NCI-H2107 treated with DMSO at 0.1 percent for 48 hours (cell line): ENCODE measurements around the gene MCF2L2.
"Not testable (repeated sequence)": the region's sequence is repeated elsewhere in the genome, so short reads cannot be mapped to it uniquely, and the experiment has no call there.

Experiments used
- DNase-seq: peaks from one replicate; lab custom pipeline; 2025; ENCODE audit not compliant: unreplicated experiment; lab: John Stamatoyannopoulos, UW

MCF2L2 gene

GRCh38 chr3:183252118-183252782 is 176.2 kb downstream of the MCF2L2 start:
- DNase-seq = no peak

GRCh38 chr3:183249006-183249718 is 179.3 kb downstream of the MCF2L2 start:
- no peak for DNase-seq

GRCh38 chr3:183247011-183247589 is 181.3 kb downstream of the MCF2L2 start:
- DNase-seq = no peak

GRCh38 chr3:183244981-183245476 is 183.4 kb downstream of the MCF2L2 start:
- DNase-seq = no peak

GRCh38 chr3:183244219-183244618 is 184.2 kb downstream of the MCF2L2 start:
- no peak for DNase-seq

- DNase-seq = no peak
Observed at GRCh38 chr3:183242431-183242830, 186.0 kb downstream of the MCF2L2 start.

- no peak for DNase-seq
Observed at GRCh38 chr3:183239046-183239445, 189.4 kb downstream of the MCF2L2 start.

- DNase-seq = no peak
Observed at GRCh38 chr3:183233966-183234365, 194.5 kb downstream of the MCF2L2 start.

- DNase-seq = no peak
Observed at GRCh38 chr3:183230826-183231225, 197.6 kb downstream of the MCF2L2 start.

GRCh38 chr3:183230251-183230650 is 198.2 kb downstream of the MCF2L2 start:
- not testable (repeated sequence) for DNase-seq

GRCh38 chr3:183229178-183229577 is 199.2 kb downstream of the MCF2L2 start:
- DNase-seq = no peak

- no peak for DNase-seq
Observed at GRCh38 chr3:183227586-183227985, 200.8 kb downstream of the MCF2L2 start.

- DNase-seq = no peak
Observed at GRCh38 chr3:183226333-183226890, 202.0 kb downstream of the MCF2L2 start.

GRCh38 chr3:183224180-183224970 is 204.0 kb downstream of the MCF2L2 start:
- no peak for DNase-seq

GRCh38 chr3:183222631-183223235 is 205.7 kb downstream of the MCF2L2 start:
- no peak for DNase-seq

GRCh38 chr3:183220828-183221227 is 207.6 kb downstream of the MCF2L2 start:
- DNase-seq = no peak

- no peak for DNase-seq
Observed at GRCh38 chr3:183218826-183219225, 209.6 kb downstream of the MCF2L2 start.

GRCh38 chr3:183217548-183218332 is 210.7 kb downstream of the MCF2L2 start:
- DNase-seq = no peak

- no peak for DNase-seq
Observed at GRCh38 chr3:183215591-183216202, 212.7 kb downstream of the MCF2L2 start.
